Measurements from ENCODE around the gene WWOX. TPM values are rescaled to one million over a fixed set of nuclear protein-coding genes. Genes with fewer than 3 reads are reported as not detected.

Gene WWOX
- total and polyA plus RNA-seq, 2 of the 13 experiments (the other 11 are each of a cell fraction or from before 2014, with no cell fraction given), result 9.1 to 37.4 TPM

DNA sequence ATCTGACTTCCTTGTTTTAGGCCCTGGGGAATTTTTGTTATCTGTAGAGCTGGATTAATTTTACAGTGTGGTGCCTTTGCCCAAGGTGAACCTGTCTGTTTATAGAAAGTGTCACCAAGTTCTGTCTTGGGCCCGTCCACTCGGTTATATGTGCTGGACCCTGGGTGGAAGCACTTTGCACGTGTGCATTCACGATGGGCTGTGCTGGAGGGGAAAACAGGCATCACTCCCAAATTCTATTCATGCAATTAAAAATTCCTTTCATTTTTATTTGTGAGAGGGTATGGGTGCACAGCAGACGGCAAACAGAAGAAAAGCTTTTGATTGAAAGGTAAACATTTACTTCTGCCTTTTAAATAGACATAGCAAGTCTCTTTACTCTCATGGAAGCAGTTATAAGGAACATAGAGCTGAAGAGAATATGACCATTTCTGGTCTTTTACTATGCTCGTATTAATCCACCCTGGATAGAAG, 101.2 kb downstream of the WWOX start (continued):
- TF ChIP-seq SOX6 (IDR thresholded peaks at IDR 0.05), result no peak
- TF ChIP-seq SOX6 (CRISPR knock-in tag; IDR thresholded peaks at IDR 0.05), result peak; percentile 61
- peak; percentile 86 for TF ChIP-seq FOXA3 (CRISPR knock-in tag; IDR thresholded peaks at IDR 0.05)
- TF ChIP-seq MAF1 (CRISPR knock-in tag; IDR thresholded peaks at IDR 0.05; ENCODE audit: borderline replicate concordance), result 0 out of 2 replicates have a peak, but pooled peaks have one; percentile 26
- TF ChIP-seq, protein P1, sequence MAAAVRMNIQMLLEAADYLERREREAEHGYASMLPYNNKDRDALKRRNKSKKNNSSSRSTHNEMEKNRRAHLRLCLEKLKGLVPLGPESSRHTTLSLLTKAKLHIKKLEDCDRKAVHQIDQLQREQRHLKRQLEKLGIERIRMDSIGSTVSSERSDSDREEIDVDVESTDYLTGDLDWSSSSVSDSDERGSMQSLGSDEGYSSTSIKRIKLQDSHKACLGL (CRISPR knock-in tag; IDR thresholded peaks at IDR 0.05), result no peak
- peak; percentile 48; the same call in 1 of the 2 replicates for TF ChIP-seq TBX2 (CRISPR knock-in tag; IDR thresholded peaks at IDR 0.05; ENCODE audit: borderline replicate concordance)
- TF ChIP-seq ZNF292 (CRISPR knock-in tag; IDR thresholded peaks at IDR 0.05; ENCODE audit: borderline replicate concordance, low read depth), result peak; percentile 39; the same call in 1 of the 2 replicates
- TF ChIP-seq, protein P2, sequence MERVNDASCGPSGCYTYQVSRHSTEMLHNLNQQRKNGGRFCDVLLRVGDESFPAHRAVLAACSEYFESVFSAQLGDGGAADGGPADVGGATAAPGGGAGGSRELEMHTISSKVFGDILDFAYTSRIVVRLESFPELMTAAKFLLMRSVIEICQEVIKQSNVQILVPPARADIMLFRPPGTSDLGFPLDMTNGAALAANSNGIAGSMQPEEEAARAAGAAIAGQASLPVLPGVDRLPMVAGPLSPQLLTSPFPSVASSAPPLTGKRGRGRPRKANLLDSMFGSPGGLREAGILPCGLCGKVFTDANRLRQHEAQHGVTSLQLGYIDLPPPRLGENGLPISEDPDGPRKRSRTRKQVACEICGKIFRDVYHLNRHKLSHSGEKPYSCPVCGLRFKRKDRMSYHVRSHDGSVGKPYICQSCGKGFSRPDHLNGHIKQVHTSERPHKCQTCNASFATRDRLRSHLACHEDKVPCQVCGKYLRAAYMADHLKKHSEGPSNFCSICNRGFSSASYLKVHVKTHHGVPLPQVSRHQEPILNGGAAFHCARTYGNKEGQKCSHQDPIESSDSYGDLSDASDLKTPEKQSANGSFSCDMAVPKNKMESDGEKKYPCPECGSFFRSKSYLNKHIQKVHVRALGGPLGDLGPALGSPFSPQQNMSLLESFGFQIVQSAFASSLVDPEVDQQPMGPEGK (CRISPR knock-in tag; IDR thresholded peaks at IDR 0.05), result peak; percentile 45; the same call in 1 of the 2 replicates
- TF ChIP-seq ZNF670 (CRISPR knock-in tag; IDR thresholded peaks at IDR 0.05; ENCODE audit: borderline replicate concordance), result no peak
- peak; percentile 69 for TF ChIP-seq TEAD3 (CRISPR knock-in tag; optimal IDR thresholded peaks at IDR 0.05; ENCODE audit: borderline replicate concordance)
- no peak for TF ChIP-seq ZNF569 (CRISPR knock-in tag; IDR thresholded peaks at IDR 0.05; ENCODE audit: borderline replicate concordance)
- no peak for TF ChIP-seq ZFP36L1 (CRISPR knock-in tag; IDR thresholded peaks at IDR 0.05)
- TF ChIP-seq SMAD9 (CRISPR knock-in tag; IDR thresholded peaks at IDR 0.05), result no peak
- TF ChIP-seq CREM (IDR thresholded peaks at IDR 0.05), result peak; percentile 68
- TF ChIP-seq CREM (CRISPR knock-in tag; IDR thresholded peaks at IDR 0.05), result no peak
- TF ChIP-seq, protein P3, sequence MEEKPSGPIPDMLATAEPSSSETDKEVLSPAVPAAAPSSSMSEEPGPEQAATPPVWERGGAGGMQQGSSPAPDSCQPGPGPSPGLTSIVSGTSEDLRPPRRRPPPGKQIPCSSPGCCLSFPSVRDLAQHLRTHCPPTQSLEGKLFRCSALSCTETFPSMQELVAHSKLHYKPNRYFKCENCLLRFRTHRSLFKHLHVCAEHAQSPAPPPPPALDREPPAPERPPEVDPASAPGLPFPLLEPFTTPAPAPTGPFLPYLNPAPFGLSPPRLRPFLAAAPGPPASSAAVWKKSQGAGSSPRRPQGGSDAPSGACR (CRISPR knock-in tag; IDR thresholded peaks at IDR 0.05), result no peak
- no peak for TF ChIP-seq ZFP36 (IDR thresholded peaks at IDR 0.05; ENCODE audit: borderline replicate concordance, low read depth, low read length, partially characterized antibody)
- TF ChIP-seq RFXANK (CRISPR knock-in tag; IDR thresholded peaks at IDR 0.05), result no peak
- TF ChIP-seq, protein P4, sequence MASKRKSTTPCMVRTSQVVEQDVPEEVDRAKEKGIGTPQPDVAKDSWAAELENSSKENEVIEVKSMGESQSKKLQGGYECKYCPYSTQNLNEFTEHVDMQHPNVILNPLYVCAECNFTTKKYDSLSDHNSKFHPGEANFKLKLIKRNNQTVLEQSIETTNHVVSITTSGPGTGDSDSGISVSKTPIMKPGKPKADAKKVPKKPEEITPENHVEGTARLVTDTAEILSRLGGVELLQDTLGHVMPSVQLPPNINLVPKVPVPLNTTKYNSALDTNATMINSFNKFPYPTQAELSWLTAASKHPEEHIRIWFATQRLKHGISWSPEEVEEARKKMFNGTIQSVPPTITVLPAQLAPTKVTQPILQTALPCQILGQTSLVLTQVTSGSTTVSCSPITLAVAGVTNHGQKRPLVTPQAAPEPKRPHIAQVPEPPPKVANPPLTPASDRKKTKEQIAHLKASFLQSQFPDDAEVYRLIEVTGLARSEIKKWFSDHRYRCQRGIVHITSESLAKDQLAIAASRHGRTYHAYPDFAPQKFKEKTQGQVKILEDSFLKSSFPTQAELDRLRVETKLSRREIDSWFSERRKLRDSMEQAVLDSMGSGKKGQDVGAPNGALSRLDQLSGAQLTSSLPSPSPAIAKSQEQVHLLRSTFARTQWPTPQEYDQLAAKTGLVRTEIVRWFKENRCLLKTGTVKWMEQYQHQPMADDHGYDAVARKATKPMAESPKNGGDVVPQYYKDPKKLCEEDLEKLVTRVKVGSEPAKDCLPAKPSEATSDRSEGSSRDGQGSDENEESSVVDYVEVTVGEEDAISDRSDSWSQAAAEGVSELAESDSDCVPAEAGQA (IDR thresholded peaks at IDR 0.05; ENCODE audit: low read depth), result no peak
- TF ChIP-seq, protein P4 (CRISPR knock-in tag; IDR thresholded peaks at IDR 0.05; ENCODE audit: borderline replicate concordance), result peak; percentile 65; the same call in 1 of the 2 replicates
- 0 out of 2 replicates have a peak, but pooled peaks have one; percentile 38 for TF ChIP-seq ZNF430 (CRISPR knock-in tag; IDR thresholded peaks at IDR 0.05)
- no peak for TF ChIP-seq PRMT3 (CRISPR knock-in tag; IDR thresholded peaks at IDR 0.05; ENCODE audit: borderline replicate concordance, low read depth)
- TF ChIP-seq KLF12 (CRISPR knock-in tag; IDR thresholded peaks at IDR 0.05; ENCODE audit: borderline replicate concordance), result 0 out of 2 replicates have a peak, but pooled peaks have one; percentile 35
